T-helper 17 cell (primary cell): ENCODE results near the gene MYCBP2. TPM values are rescaled to one million over a fixed set of nuclear protein-coding genes. Genes with fewer than 3 reads are reported as not detected.
"Not testable (repeated sequence)": the region's sequence is repeated elsewhere in the genome, so short reads cannot be mapped to it uniquely, and the experiment has no call there.

Source experiments
- ATAC-seq: fragments of 150-1000 bp; cut with Tn5 transposase; 2 replicates; pipeline ENCODE4 v1.10.0; 2021; ENCODE audit warnings: mild to moderate bottlenecking, moderate library complexity
- DNase-seq, 3 donors: peaks; one replicate each; pipeline versions ENCODE4 v3.0.0 to v3.0.0-alpha.2; 2020 to 2021
- H3K9me3 ChIP-seq: one replicate; pipeline ENCODE4 v1.7.0; 2013; ENCODE audit warnings: low read length, mild to moderate bottlenecking; ENCODE audit not compliant: control insufficient read depth, poor library complexity, severe bottlenecking
- H3K27ac Mint-ChIP-seq: one replicate; pipeline ENCODE4 v1.8.0; 2022; ENCODE audit warnings: mild to moderate bottlenecking, moderate library complexity, mixed read lengths
- H3K27me3 Mint-ChIP-seq: one replicate; pipeline ENCODE4 v1.8.0; 2022; ENCODE audit warnings: mixed read lengths
- H3K36me3 Mint-ChIP-seq: one replicate; pipeline ENCODE4 v1.8.0; 2022; ENCODE audit warnings: low read depth, mixed read lengths
- H3K4me1 Mint-ChIP-seq: one replicate; pipeline ENCODE4 v1.8.0; 2022; ENCODE audit warnings: mild to moderate bottlenecking, mixed read lengths
- H3K4me3 Mint-ChIP-seq: one replicate; pipeline ENCODE4 v1.8.0; 2022; ENCODE audit warnings: mild to moderate bottlenecking, moderate library complexity, mixed read lengths
- total RNA-seq, 4 donors: library from RNA in 2 of 4; stranded (reverse) in 2 of 4; gene quantifications; one replicate each; pipeline ENCODE4 v1.2.3 and lab custom pipeline; 2022 to 2026

MYCBP2 gene
- total RNA-seq, 2 donors from 2014 or later: 146 to 160 TPM

GRCh38 chr13:77265336-77265735 lies 61.6 kb downstream of the MYCBP2 start:
- ATAC-seq (no peak), DNase-seq (no peak)
- peaks cover 2% of the 10 kb centered on the region for H3K36me3 Mint-ChIP-seq
- no peaks in the 10 kb centered on the region for H3K9me3 ChIP-seq
- H3K27me3 Mint-ChIP-seq: no peaks in the 10 kb centered on the region
- H3K4me3 Mint-ChIP-seq: no peak overlapping the region
- H3K27ac Mint-ChIP-seq: peak overlapping the region; percentile 79
- H3K4me1 Mint-ChIP-seq: peaks cover 5% of the 10 kb centered on the region

- ATAC-seq: no peak
- Mint-ChIP-seq H3K27ac (no peak overlapping the region), H3K36me3 (peaks cover 4% of the 10 kb centered on the region), H3K4me1 (peaks cover 7% of the 10 kb centered on the region), H3K4me3 (no peak overlapping the region), H3K27me3 (no peaks in the 10 kb centered on the region)
- no peaks in the 10 kb centered on the region for H3K9me3 ChIP-seq
- DNase-seq: no peak
Measured at GRCh38 chr13:77262198-77262597, 64.7 kb downstream of the MYCBP2 start.

- no peaks in the 10 kb centered on the region for H3K27me3 Mint-ChIP-seq
- H3K9me3 ChIP-seq: no peaks in the 10 kb centered on the region
- no peak overlapping the region for H3K4me3 Mint-ChIP-seq
- peaks cover 19% of the 10 kb centered on the region for H3K4me1 Mint-ChIP-seq
- H3K27ac Mint-ChIP-seq: no peak overlapping the region
- DNase-seq (no peak), ATAC-seq (no peak)
- peaks cover 14% of the 10 kb centered on the region for H3K36me3 Mint-ChIP-seq
Measured at GRCh38 chr13:77250975-77251374, 75.9 kb downstream of the MYCBP2 start.

- not testable (repeated sequence) for H3K4me3 Mint-ChIP-seq, H3K27me3 Mint-ChIP-seq, DNase-seq, H3K9me3 ChIP-seq, H3K27ac Mint-ChIP-seq, ATAC-seq
- Mint-ChIP-seq H3K4me1 (peaks cover 19% of the 10 kb centered on the region), H3K36me3 (peaks cover 15% of the 10 kb centered on the region)
Measured at GRCh38 chr13:77245224-77245623, 81.7 kb downstream of the MYCBP2 start.

- Mint-ChIP-seq H3K36me3 (peaks cover 8% of the 10 kb centered on the region), H3K27me3 (no peaks in the 10 kb centered on the region), H3K4me1 (peaks cover 10% of the 10 kb centered on the region), H3K27ac (no peak overlapping the region), H3K4me3 (no peak overlapping the region)
- H3K9me3 ChIP-seq: no peaks in the 10 kb centered on the region
- DNase-seq (no peak), ATAC-seq (no peak)
Measured at GRCh38 chr13:77239312-77239711, 87.6 kb downstream of the MYCBP2 start.

- Mint-ChIP-seq H3K27ac (peak overlapping the region; percentile 22), H3K36me3 (peaks cover 3% of the 10 kb centered on the region)
Measured at GRCh38 chr13:77235456-77236022, 91.4 kb downstream of the MYCBP2 start.

GRCh38 chr13:77233159-77233558 lies 93.7 kb downstream of the MYCBP2 start:
- ATAC-seq (no peak), DNase-seq (no peak)
- Mint-ChIP-seq H3K36me3 (peaks cover 3% of the 10 kb centered on the region), H3K4me1 (peaks cover 14% of the 10 kb centered on the region), H3K4me3 (no peak overlapping the region), H3K27me3 (no peaks in the 10 kb centered on the region), H3K27ac (no peak overlapping the region)
- H3K9me3 ChIP-seq: no peaks in the 10 kb centered on the region

More at GRCh38 chr13:77235456-77236022, 91.4 kb downstream of the MYCBP2 start:
- ATAC-seq (no peak), DNase-seq (no peak)
- Mint-ChIP-seq H3K27me3 (no peaks in the 10 kb centered on the region), H3K4me1 (peaks cover 11% of the 10 kb centered on the region), H3K4me3 (no peak overlapping the region)
- no peaks in the 10 kb centered on the region for H3K9me3 ChIP-seq

GRCh38 chr13:77230560-77230959 lies 96.3 kb downstream of the MYCBP2 start:
- Mint-ChIP-seq H3K4me1 (peaks cover 10% of the 10 kb centered on the region), H3K4me3 (no peak overlapping the region), H3K27ac (peak overlapping the region; percentile 67), H3K36me3 (peaks cover 5% of the 10 kb centered on the region), H3K27me3 (no peaks in the 10 kb centered on the region)
- DNase-seq (no peak), ATAC-seq (no peak)
- H3K9me3 ChIP-seq: no peaks in the 10 kb centered on the region

- H3K4me1 Mint-ChIP-seq: peaks cover 18% of the 10 kb centered on the region
- H3K27ac Mint-ChIP-seq: peak overlapping the region; percentile 1
- no peaks in the 10 kb centered on the region for H3K27me3 Mint-ChIP-seq
- ATAC-seq (no peak), DNase-seq (no peak)
- no peak overlapping the region for H3K4me3 Mint-ChIP-seq
- no peaks in the 10 kb centered on the region for H3K9me3 ChIP-seq
- H3K36me3 Mint-ChIP-seq: peaks cover 11% of the 10 kb centered on the region
Measured at GRCh38 chr13:77225946-77226345, 100.9 kb downstream of the MYCBP2 start.

- no peaks in the 10 kb centered on the region for H3K27me3 Mint-ChIP-seq
- no peak overlapping the region for H3K4me3 Mint-ChIP-seq
- ATAC-seq: no peak
- H3K36me3 Mint-ChIP-seq: peaks cover 11% of the 10 kb centered on the region
- peaks cover 18% of the 10 kb centered on the region for H3K4me1 Mint-ChIP-seq
- no peak for DNase-seq
- peak overlapping the region; percentile 21 for H3K27ac Mint-ChIP-seq
- H3K9me3 ChIP-seq: no peaks in the 10 kb centered on the region
Measured at GRCh38 chr13:77222909-77223308, 104.0 kb downstream of the MYCBP2 start.

- no peaks in the 10 kb centered on the region for H3K27me3 Mint-ChIP-seq
- H3K4me1 Mint-ChIP-seq: peaks cover 18% of the 10 kb centered on the region
- peaks cover 11% of the 10 kb centered on the region for H3K36me3 Mint-ChIP-seq
- no peak for DNase-seq
- H3K9me3 ChIP-seq: no peaks in the 10 kb centered on the region
- no peak for ATAC-seq
- peak overlapping the region; percentile 21 for H3K27ac Mint-ChIP-seq
- H3K4me3 Mint-ChIP-seq: no peak overlapping the region
Measured at GRCh38 chr13:77222000-77222690, 104.7 kb downstream of the MYCBP2 start.

GRCh38 chr13:77219401-77219800 lies 107.5 kb downstream of the MYCBP2 start:
- Mint-ChIP-seq H3K36me3 (peaks cover 11% of the 10 kb centered on the region), H3K27ac (no peak overlapping the region), H3K4me1 (peaks cover 19% of the 10 kb centered on the region), H3K27me3 (no peaks in the 10 kb centered on the region), H3K4me3 (no peak overlapping the region)
- H3K9me3 ChIP-seq: no peaks in the 10 kb centered on the region
- ATAC-seq (no peak), DNase-seq (no peak)

GRCh38 chr13:77218274-77218673 lies 108.6 kb downstream of the MYCBP2 start:
- H3K4me1 Mint-ChIP-seq: peaks cover 21% of the 10 kb centered on the region
- no peak overlapping the region for H3K27ac Mint-ChIP-seq
- H3K36me3 Mint-ChIP-seq: peaks cover 10% of the 10 kb centered on the region
- ATAC-seq: no peak
- no peak overlapping the region for H3K4me3 Mint-ChIP-seq
- DNase-seq: no peak
- H3K9me3 ChIP-seq: no peaks in the 10 kb centered on the region
- no peaks in the 10 kb centered on the region for H3K27me3 Mint-ChIP-seq

GRCh38 chr13:77215543-77215942 lies 111.4 kb downstream of the MYCBP2 start:
- Mint-ChIP-seq H3K4me3 (no peak overlapping the region), H3K27me3 (no peaks in the 10 kb centered on the region), H3K27ac (peak overlapping the region; percentile 16), H3K4me1 (peaks cover 12% of the 10 kb centered on the region), H3K36me3 (peaks cover 11% of the 10 kb centered on the region)
- no peak for DNase-seq
- no peaks in the 10 kb centered on the region for H3K9me3 ChIP-seq
- no peak for ATAC-seq
